A673 (cell line): Measurements from ENCODE around the gene SMARCAD1. TPM values are rescaled to one million over a fixed set of nuclear protein-coding genes. Genes with fewer than 3 reads are reported as not detected.

ENCODE experiments used
- BruUV-seq: library from RNA; stranded (reverse); fragments of 400-500 nt; replicated peaks from 2 replicates; lab custom pipeline; 2021; lab: Mats Ljungman, UMichigan
- CTCF ChIA-PET: fragments of 300-600 bp; sonication (Branson Sonifier 250); formaldehyde crosslinking; loops from one replicate; lab custom pipeline; 2022; ENCODE audit warnings: antibody characterized with exemption; lab: Charles Lee
- POLR2A ChIA-PET: fragments of 300-600 bp; sonication (Branson Sonifier 250); formaldehyde crosslinking; loops from one replicate; lab custom pipeline; 2022; ENCODE audit warnings: antibody characterized with exemption; ENCODE audit not compliant: low non-redundant PET; lab: Charles Lee
- DNase-seq: peaks from one replicate; pipeline ENCODE4 v3.0.0-alpha.2; 2015; ENCODE audit warnings: low spot score
- H3K27ac ChIP-seq: fragments of 200-600 bp; sonication (generic); 2 replicates; pipeline ENCODE4 v1.5.1; 2016; ENCODE audit warnings: mixed run types, low read depth, mild to moderate bottlenecking, mixed read lengths, antibody characterized with exemption, low read length; ENCODE audit not compliant: poor library complexity, severe bottlenecking
- H3K27me3 ChIP-seq: fragments of 200-600 bp; sonication (generic); replicated peaks from 2 replicates; pipeline ENCODE4 v1.6.1; 2017; ENCODE audit warnings: mixed run types, low read depth, mild to moderate bottlenecking, mixed read lengths, antibody characterized with exemption, low read length; ENCODE audit not compliant: insufficient read depth, poor library complexity
- H3K36me3 ChIP-seq: fragments of 200-600 bp; sonication (generic); 2 replicates; pipeline ENCODE4 v1.6.1; 2016; ENCODE audit warnings: mixed run types, mild to moderate bottlenecking, mixed read lengths, antibody characterized with exemption, low read length; ENCODE audit not compliant: insufficient read depth, poor library complexity, severe bottlenecking
- H3K4me1 ChIP-seq: fragments of 200-600 bp; sonication (generic); 2 replicates; pipeline ENCODE4 v1.6.1; 2017; ENCODE audit warnings: mixed run types, mild to moderate bottlenecking, mixed read lengths, antibody characterized with exemption, low read length; ENCODE audit not compliant: insufficient read depth, poor library complexity, severe bottlenecking
- H3K4me3 ChIP-seq: fragments of 200-600 bp; sonication (generic); 2 replicates; pipeline ENCODE4 v1.5.1; 2016; ENCODE audit warnings: low read depth, mixed run types, mild to moderate bottlenecking, mixed read lengths, low read length; ENCODE audit not compliant: poor library complexity, severe bottlenecking
- H3K9me3 ChIP-seq: fragments of 200-600 bp; sonication (generic); 2 replicates; pipeline ENCODE4 v1.6.1; 2016; ENCODE audit warnings: mixed run types, low read depth, mild to moderate bottlenecking, mixed read lengths, antibody characterized with exemption, low read length; ENCODE audit not compliant: poor library complexity, severe bottlenecking
- CTCF ChIP-seq: fragments of 300-800, 200-600 bp; sonication (generic); conservative IDR thresholded peaks from 2 replicates; pipeline ENCODE4 v1.5.1; 2017; ENCODE audit warnings: low read depth, mild to moderate bottlenecking, antibody characterized with exemption, low read length, moderate library complexity, mixed read lengths
- EZH2 ChIP-seq: fragments of 200-600 bp; sonication (generic); IDR thresholded peaks from 2 replicates; pipeline ENCODE4 v1.6.1; 2017; ENCODE audit warnings: borderline replicate concordance, low read depth, mild to moderate bottlenecking, mixed read lengths, antibody characterized with exemption, low read length; ENCODE audit not compliant: poor library complexity, severe bottlenecking
- intact Hi-C: fragments of 100-400 bp; cut with micrococcal nuclease; formaldehyde crosslinking; loops from one replicate; pipeline ENCODE4 v1.10.0; 2022; ENCODE audit not compliant: unreplicated experiment
- total RNA-seq: library from RNA; stranded (reverse); gene quantifications from 2 replicates; pipeline ENCODE4 v1.2.3, GENCODE V29; 2021

The SMARCAD1 gene
- total RNA-seq, 1 experiment from 2014 or later, result 27.1 TPM

DNA sequence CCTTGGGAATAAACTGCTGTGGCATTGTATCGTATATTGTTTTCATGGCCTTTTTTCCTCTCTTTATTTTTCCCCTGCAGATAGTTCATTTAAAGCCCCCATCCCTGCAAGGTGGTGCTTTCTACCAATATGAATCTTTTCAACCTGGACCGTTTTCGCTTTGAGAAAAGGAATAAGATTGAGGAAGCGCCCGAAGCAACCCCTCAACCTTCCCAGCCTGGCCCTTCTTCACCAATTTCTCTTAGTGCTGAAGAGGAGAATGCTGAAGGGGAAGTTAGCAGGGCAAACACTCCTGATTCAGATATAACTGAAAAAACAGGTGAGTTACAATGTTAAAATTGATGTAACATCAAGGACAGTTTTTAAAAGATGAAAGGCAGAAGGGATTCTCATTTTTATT is 601 bp downstream of the SMARCAD1 start:
- DNase-seq, result no peak
- ChIA-PET CTCF (no interaction called here), POLR2A (no interaction called here)
- TF ChIP-seq CTCF (no peak), EZH2 (no peak)
- peak overlapping the region; percentile 88 for H3K27ac ChIP-seq
- H3K4me3 ChIP-seq, result peak overlapping the region; percentile 72
- no peaks in the 10 kb centered on the region for H3K4me1 ChIP-seq
- H3K27me3 ChIP-seq, result no peaks in the 10 kb centered on the region
- intact Hi-C loops, result no loop called here
- no peaks in the 10 kb centered on the region for H3K9me3 ChIP-seq
- H3K36me3 ChIP-seq, result peaks cover 14% of the 10 kb centered on the region
- TSS peak; percentile 57 for BruUV-seq

GRCh38 chr4:94208918-94209317 is 1.3 kb downstream of the SMARCAD1 start:
- no peak overlapping the region for H3K27ac ChIP-seq

DNA sequence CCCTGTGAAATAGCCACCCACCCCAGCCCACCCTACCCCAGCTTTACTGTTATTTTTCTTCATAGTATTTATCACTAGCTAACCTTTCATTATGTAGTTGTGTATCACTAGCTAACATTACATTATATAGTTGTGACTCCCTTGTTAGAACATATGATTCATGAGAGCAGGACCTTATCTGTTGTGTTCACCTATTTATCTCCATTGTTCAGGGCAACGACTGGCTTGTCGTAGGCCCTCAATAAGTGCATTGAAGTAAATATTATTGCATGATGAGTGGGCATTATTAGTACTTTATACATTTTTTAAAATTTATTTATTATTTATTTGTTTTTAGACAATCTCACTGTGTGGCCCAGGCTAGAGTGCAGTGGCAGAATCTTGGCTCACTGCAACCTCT is 4.2 kb downstream of the SMARCAD1 start:
- Histone ChIP-seq H3K4me1 (no peaks in the 10 kb centered on the region), H3K4me3 (no peak overlapping the region), H3K9me3 (no peaks in the 10 kb centered on the region), H3K27me3 (no peaks in the 10 kb centered on the region), H3K27ac (no peak overlapping the region), H3K36me3 (peaks cover 27% of the 10 kb centered on the region)
- DNase-seq, result no peak
- BruUV-seq, result no TSS peak
- POLR2A ChIA-PET, result no interaction called here
- intact Hi-C loops, result no loop called here
- CTCF ChIA-PET, result no interaction called here
- TF ChIP-seq EZH2, result no peak

More at GRCh38 chr4:94208918-94209317, 1.3 kb downstream of the SMARCAD1 start:
- H3K4me3 ChIP-seq, result peak overlapping the region; percentile 72
- no peaks in the 10 kb centered on the region for H3K4me1 ChIP-seq
- POLR2A ChIA-PET, result no interaction called here
- CTCF ChIA-PET, result no interaction called here
- H3K36me3 ChIP-seq, result peaks cover 15% of the 10 kb centered on the region
- TF ChIP-seq CTCF, result no peak
- TF ChIP-seq EZH2, result no peak
- no peak for DNase-seq
- BruUV-seq, result no TSS peak
- H3K9me3 ChIP-seq, result no peaks in the 10 kb centered on the region
- intact Hi-C loops, result no loop called here
- no peaks in the 10 kb centered on the region for H3K27me3 ChIP-seq

DNA sequence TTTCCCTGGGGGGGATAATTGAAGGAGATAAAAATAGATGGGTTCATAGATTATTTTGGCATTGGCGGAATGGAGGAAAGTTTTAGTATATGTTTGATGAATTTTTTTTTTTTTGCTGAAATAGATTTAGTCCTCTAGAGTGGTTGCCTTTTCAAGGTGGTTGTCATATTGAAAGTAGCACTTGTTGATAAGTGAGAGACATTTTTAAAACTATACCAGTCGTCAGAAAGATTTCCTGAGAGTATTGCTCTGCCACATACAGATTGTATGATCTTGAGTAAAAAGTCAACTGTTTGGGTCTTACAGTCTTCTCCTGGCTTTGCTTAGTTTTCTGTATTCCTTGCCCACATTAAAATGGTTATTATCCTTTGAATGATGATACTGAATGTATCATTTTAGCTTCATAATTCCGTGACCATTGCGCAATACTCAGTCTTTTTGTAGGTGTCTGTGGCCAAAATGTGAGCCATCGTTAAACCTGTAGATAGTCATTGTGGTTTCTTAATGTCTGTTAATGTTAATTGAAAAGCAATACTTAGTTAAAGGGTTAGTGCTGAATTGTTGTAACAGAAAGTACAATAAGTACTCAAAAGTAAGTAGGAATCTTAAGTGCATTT is 7.1 kb downstream of the SMARCAD1 start:
- ChIA-PET CTCF (no interaction called here), POLR2A (no interaction called here)
- Histone ChIP-seq H3K4me3 (no peak overlapping the region), H3K4me1 (no peaks in the 10 kb centered on the region), H3K9me3 (no peaks in the 10 kb centered on the region), H3K27ac (no peak overlapping the region), H3K36me3 (peaks cover 22% of the 10 kb centered on the region), H3K27me3 (no peaks in the 10 kb centered on the region)
- no peak for TF ChIP-seq CTCF
- BruUV-seq, result no TSS peak
- no peak for DNase-seq
- intact Hi-C loops, result no loop called here
